LNCAP (cell line): ENCODE data around the gene MAJIN.

Experiments used
- TF ChIP-seq, protein P1 (sequence below): fragments of 450-650 bp; IDR thresholded peaks from 2 replicates; pipeline ENCODE4 v1.5.1; 2017; ENCODE audit warnings: mild to moderate bottlenecking

MAJIN gene

DNA sequence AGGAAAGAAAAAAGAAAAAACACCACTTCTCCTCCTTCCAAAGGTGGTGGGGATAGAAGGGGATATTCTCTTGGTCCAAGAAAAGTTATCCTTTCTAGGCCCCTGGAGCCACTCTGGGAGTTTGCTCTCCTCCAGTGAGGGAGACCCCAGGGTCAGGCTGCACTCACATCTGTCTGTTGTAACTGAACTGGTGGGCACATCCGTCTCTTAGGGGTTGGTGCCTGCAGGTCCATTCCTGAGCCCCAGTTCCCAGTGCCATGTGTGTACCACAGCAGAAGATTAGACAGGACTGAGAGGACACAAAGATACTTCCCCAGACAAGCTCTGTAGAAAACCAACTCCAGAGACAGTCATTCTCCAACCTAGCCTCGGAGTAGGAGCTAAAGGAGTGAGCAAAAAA, 51.8 kb downstream of the MAJIN start:
- TF ChIP-seq, protein P1, sequence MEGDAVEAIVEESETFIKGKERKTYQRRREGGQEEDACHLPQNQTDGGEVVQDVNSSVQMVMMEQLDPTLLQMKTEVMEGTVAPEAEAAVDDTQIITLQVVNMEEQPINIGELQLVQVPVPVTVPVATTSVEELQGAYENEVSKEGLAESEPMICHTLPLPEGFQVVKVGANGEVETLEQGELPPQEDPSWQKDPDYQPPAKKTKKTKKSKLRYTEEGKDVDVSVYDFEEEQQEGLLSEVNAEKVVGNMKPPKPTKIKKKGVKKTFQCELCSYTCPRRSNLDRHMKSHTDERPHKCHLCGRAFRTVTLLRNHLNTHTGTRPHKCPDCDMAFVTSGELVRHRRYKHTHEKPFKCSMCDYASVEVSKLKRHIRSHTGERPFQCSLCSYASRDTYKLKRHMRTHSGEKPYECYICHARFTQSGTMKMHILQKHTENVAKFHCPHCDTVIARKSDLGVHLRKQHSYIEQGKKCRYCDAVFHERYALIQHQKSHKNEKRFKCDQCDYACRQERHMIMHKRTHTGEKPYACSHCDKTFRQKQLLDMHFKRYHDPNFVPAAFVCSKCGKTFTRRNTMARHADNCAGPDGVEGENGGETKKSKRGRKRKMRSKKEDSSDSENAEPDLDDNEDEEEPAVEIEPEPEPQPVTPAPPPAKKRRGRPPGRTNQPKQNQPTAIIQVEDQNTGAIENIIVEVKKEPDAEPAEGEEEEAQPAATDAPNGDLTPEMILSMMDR: no peak

DNA sequence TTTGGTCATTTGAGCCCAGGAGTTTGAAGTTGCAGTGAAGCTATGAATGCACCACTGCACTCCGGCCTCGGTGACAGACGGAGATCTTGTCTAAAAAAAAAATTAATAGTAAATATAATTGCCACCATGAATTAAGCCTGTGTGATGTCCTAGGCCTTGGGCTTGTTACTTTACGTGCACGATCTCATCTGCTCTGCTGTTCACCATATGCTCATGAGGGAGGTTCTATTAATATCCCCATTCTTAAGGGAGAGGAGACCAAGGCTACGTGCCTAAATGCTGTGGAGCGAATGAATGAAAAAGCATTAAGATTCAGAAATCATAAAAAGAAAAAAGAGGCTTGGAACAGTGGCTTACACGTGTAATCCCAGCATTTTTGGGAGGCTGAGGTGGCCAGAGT, 52.3 kb downstream of the MAJIN start:
- TF ChIP-seq, protein P1: no peak

DNA sequence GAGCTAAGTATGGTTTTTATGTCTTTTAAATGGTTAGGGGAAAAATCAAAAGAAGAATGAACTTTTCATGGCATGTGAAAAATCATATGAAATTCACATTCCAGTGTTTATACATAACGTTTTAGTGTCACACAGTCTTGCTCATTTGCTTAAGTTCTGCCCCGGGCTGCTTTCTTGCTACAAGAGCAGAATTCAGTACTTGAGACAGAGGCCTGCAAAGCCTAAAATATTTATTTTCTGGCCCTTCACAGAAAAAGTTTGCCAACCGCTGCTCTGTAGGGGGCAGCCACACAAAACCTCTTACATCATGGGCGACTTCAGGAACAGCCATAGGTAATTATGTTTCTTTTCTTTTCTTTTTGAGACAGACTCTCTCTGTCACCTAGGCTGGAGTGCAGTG, 53.9 kb downstream of the MAJIN start:
- TF ChIP-seq, protein P1: no peak; the same call in 1 of the 2 replicates

DNA sequence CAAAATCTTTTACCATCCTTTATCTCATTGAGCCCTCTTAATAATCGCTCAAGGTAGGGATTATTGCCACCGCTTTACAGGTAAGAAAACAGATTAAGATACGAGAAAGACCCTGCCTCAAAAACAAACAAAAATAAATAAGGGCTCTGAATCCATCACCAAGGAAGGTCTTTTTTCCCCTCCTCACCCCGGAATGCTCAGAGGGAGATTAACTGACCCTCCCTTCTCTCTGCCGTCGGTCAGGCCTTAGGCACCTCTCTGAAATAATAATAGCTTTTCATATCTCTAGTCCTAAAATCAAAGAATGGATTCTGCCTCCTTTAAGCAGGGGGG, 54.3 kb downstream of the MAJIN start:
- TF ChIP-seq, protein P1: no peak

DNA sequence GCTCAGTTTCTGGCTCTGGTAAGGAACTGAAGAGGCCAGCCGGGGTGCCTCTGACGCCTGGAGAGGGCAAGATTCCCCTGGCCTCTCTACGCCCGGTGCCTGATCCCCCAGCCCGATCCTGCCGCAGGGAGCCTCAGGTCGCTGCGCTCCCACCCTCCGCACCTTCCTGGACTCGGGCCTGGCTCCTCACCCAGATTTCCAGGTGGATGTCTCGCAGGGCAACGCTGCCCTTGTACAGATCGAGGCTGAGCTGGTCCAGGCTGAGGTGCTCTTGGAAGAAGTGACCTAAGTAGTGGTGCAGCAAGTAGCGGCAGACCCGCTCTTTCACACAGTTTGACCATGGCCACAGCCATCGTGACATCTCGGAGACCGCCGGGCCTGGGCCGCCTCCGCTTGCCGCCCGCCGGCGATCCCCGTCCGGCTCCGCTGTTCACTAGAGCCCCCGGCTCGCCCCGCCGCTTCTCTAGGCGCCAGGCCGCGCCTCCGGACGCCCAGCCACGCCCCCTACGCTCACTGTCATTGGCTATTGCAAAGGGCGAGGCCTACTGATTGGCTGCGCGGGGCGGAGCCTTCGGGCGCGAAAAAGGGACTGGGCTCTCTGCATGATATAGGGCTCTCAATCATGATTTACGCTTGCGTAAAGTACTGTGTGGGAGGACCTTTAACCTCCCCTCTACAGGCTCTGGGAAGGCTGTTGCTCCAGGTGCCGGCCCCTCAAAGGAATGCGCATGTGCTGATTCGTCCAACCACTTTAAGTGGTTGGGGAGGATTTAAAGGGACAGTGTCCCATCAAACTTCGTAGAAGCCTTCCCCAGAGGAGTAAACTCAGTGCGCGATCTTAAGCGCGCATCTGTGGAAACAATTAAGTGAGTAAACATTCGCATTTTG, 54.9 kb downstream of the MAJIN start, which contains the start of gene ATG2A:
Gene ATG2A (minus strand): TSS at position 435 of the 888 bp plus-strand sequence. CDS start 74 bp downstream, at position 361.
- TF ChIP-seq, protein P1: no peak

DNA sequence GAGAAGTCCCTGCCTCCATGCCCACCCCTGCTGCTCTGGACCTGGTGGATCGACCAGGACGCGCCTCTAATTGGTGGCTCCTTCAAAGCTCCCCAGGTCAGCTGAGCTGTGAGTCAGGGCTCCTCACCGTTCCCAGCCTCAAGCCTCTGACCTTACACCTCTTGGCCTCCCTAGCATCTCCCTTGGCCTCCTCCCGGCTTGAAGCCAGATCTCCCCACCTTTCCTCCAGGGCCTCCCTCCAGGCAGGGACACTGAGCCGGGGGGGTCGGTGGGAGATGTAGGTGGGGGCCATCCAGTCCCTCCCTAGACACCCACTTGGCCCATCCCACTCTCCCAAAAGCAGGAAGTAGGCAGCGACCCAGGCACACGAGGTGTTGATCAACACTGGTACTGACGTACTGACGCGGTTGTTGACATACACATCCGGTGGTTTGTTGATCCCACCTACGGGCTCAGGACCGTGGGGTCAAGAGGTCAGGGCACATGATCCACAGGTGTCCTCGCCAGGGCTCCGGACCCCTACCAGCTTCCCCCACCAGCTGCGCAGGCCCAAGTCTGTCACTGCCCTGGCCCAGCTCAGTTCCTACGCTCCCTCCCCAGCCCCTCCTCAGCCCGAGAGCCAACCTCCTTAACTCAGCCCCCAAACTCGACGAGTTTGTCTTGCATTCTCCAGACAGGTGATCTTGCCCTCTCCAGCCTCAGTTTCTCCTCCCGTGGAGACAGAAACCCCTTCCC, 55.7 kb downstream of the MAJIN start:
- TF ChIP-seq, protein P1: no peak

DNA sequence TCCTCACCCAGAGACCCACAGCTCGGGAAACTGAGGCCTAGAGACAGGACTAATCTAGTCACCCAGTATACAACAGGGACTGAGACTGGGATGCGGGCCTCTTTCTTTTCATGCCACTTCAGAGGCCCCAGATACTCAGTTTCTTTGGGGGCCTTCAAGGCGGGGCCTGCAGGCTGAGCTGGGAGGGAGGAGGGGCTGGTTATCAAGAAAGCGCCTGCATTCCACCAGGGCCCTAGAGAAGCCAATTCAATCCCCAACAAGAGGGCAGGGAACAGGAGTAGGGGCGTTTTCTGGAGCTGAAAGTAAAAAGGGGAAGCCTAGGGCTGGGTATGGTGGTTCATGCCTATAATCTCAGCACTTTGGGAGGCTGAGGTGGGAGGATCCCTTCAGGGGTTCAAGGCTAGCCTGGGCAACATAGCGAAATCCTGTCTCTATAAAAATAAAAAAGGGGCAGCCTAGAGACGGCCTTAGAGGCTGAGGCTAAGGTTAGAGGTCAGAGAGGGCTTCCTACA, 56.5 kb downstream of the MAJIN start:
- TF ChIP-seq, protein P1: no peak
